IMR-90 (cell line): ENCODE results near the gene LALBA. TPM values are rescaled to one million over a fixed set of nuclear protein-coding genes. Genes with fewer than 3 reads are reported as not detected.

Experiments used
- ATAC-seq: fragments of 200-7000 bp; cut with Tn5 transposase; 2 replicates; pipeline ENCODE4 v1.9.1; 2020; ENCODE audit warnings: low read depth, mild to moderate bottlenecking, moderate library complexity
- BruUV-seq: library from RNA; stranded (reverse); fragments of 400-500 nt; replicated peaks from 2 replicates; lab custom pipeline; 2021; lab: Mats Ljungman, UMichigan
- CTCF ChIA-PET: fragments of 300-600 bp; formaldehyde crosslinking; extraction: SDS; loops from one replicate; lab custom pipeline; 2021; ENCODE audit warnings: antibody characterized with exemption; lab: Yijun Ruan, JAX
- POLR2A ChIA-PET: fragments of 300-600 bp; sonication (Branson Sonifier 250); formaldehyde crosslinking; loops from one replicate; lab custom pipeline; 2022; ENCODE audit warnings: antibody characterized with exemption; ENCODE audit not compliant: unreplicated experiment; lab: Charles Lee
- DNase-seq: peaks from one replicate; pipeline ENCODE4 v3.0.0; 2013
- H2AFZ ChIP-seq: replicated peaks from 2 replicates; pipeline ENCODE3; 2013; ENCODE audit warnings: low read length, mild to moderate bottlenecking; ENCODE audit not compliant: poor library complexity
- H2AK5ac ChIP-seq: 2 replicates; pipeline ENCODE4 v1.6.1; 2013; ENCODE audit warnings: low read depth, low read length, inconsistent platforms
- H2AK9ac ChIP-seq: replicated peaks from 2 replicates; pipeline ENCODE3; 2013; ENCODE audit warnings: mild to moderate bottlenecking, low read depth, low read length, moderate library complexity; ENCODE audit not compliant: poor library complexity
- H2BK120ac ChIP-seq: 2 replicates; pipeline ENCODE4 v1.6.1; 2013; ENCODE audit warnings: low read depth, low read length, inconsistent platforms
- H2BK15ac ChIP-seq: 3 replicates; pipeline ENCODE4 v1.6.1; 2013; ENCODE audit warnings: low read depth, low read length, inconsistent platforms
- H2BK20ac ChIP-seq: 2 replicates; pipeline ENCODE4 v1.6.1; 2013; ENCODE audit warnings: low read depth, mild to moderate bottlenecking, inconsistent platforms, low read length, moderate library complexity
- H2BK5ac ChIP-seq: 2 replicates; pipeline ENCODE4 v1.6.1; 2013; ENCODE audit warnings: mild to moderate bottlenecking, low read depth, low read length, inconsistent platforms; ENCODE audit not compliant: poor library complexity, severe bottlenecking
- H3K14ac ChIP-seq: replicated peaks from 2 replicates; pipeline ENCODE4 v1.6.1; 2013; ENCODE audit warnings: low read depth, low read length, inconsistent platforms
- H3K18ac ChIP-seq: 2 replicates; pipeline ENCODE4 v1.6.1; 2013; ENCODE audit warnings: low read depth, low read length, control low read depth
- H3K23ac ChIP-seq: 2 replicates; pipeline ENCODE4 v1.6.1; 2013; ENCODE audit warnings: low read depth, low read length, inconsistent platforms
- H3K27ac ChIP-seq: 2 replicates; pipeline ENCODE4 v1.5.1; 2013; ENCODE audit warnings: mild to moderate bottlenecking, control low read depth, low read length; ENCODE audit not compliant: insufficient read depth
- H3K27me3 ChIP-seq: 2 replicates; pipeline ENCODE4 v1.6.1; 2013; ENCODE audit warnings: low read length; ENCODE audit not compliant: control insufficient read depth, insufficient read depth
- H3K36me3 ChIP-seq: 2 replicates; pipeline ENCODE4 v1.6.1; 2013; ENCODE audit warnings: low read length, mixed read lengths; ENCODE audit not compliant: control insufficient read depth, insufficient read depth
- H3K4ac ChIP-seq: 2 replicates; pipeline ENCODE4 v1.6.1; 2013; ENCODE audit warnings: low read depth, low read length, inconsistent platforms
- H3K4me1 ChIP-seq: 2 replicates; pipeline ENCODE4 v1.6.1; 2013; ENCODE audit warnings: low read length, mixed read lengths; ENCODE audit not compliant: control insufficient read depth, insufficient read depth
- H3K4me2 ChIP-seq: 2 replicates; pipeline ENCODE4 v1.6.1; 2013; ENCODE audit warnings: low read depth, mild to moderate bottlenecking, control low read depth, low read length, moderate library complexity
- H3K4me3 ChIP-seq: 2 replicates; pipeline ENCODE4 v1.5.1; 2013; ENCODE audit warnings: low read depth, mild to moderate bottlenecking, control low read depth, low read length, moderate library complexity; ENCODE audit not compliant: insufficient read depth
- H3K56ac ChIP-seq: 2 replicates; pipeline ENCODE4 v1.6.1; 2013; ENCODE audit warnings: low read length, inconsistent platforms; ENCODE audit not compliant: insufficient read depth; ENCODE audit errors: extremely low read depth
- H3K79me1 ChIP-seq, 2 experiments: 2 replicates each; pipeline ENCODE4 v1.6.1; 2013; ENCODE audit warnings: low read length in 2 of 2, inconsistent platforms in 1 of 2, low read depth in 1 of 2
- H3K9ac ChIP-seq: 2 replicates; pipeline ENCODE4 v1.6.1; 2013; ENCODE audit warnings: low read depth, low read length, control low read depth
- H3K9me1 ChIP-seq: 2 replicates; pipeline ENCODE4 v1.6.1; 2013; ENCODE audit warnings: low read length, inconsistent platforms; ENCODE audit not compliant: insufficient read depth
- H3K9me3 ChIP-seq: 2 replicates; pipeline ENCODE4 v1.6.1; 2013; ENCODE audit warnings: low read length; ENCODE audit not compliant: control insufficient read depth, insufficient read depth
- H4K20me1 ChIP-seq: 2 replicates; pipeline ENCODE4 v1.6.1; 2013; ENCODE audit warnings: low read length, inconsistent platforms; ENCODE audit not compliant: insufficient read depth
- H4K5ac ChIP-seq: 2 replicates; pipeline ENCODE4 v1.6.1; 2013; ENCODE audit warnings: mild to moderate bottlenecking, low read depth, low read length, control low read depth
- H4K8ac ChIP-seq, 2 experiments: 2 replicates each; pipeline ENCODE4 v1.6.1; 2013; ENCODE audit warnings: low read depth in 2 of 2, low read length in 2 of 2, control low read depth in 1 of 2, inconsistent platforms in 1 of 2
- H4K91ac ChIP-seq: 2 replicates; pipeline ENCODE4 v1.6.1; 2013; ENCODE audit warnings: low read depth, low read length, inconsistent platforms; ENCODE audit not compliant: insufficient read depth
- BHLHE40 ChIP-seq: fragments of 150-350 bp; IDR thresholded peaks from 2 replicates; pipeline ENCODE4 v1.6.1; 2016; ENCODE audit warnings: mild to moderate bottlenecking, low read depth, low read length
- CEBPB ChIP-seq: IDR thresholded peaks from 2 replicates; pipeline ENCODE4 v1.6.1; 2012; ENCODE audit warnings: low read depth, low read length, improper control_type of control experiment
- CHD1 ChIP-seq: IDR thresholded peaks from 2 replicates; pipeline ENCODE4 v1.6.1; 2012; ENCODE audit warnings: low read depth, low read length, improper control_type of control experiment
- CTCF ChIP-seq: conservative IDR thresholded peaks from 2 replicates; pipeline ENCODE4 v1.5.1; 2012; ENCODE audit warnings: mild to moderate bottlenecking, low read depth, low read length, improper control_type of control experiment
- ELK1 ChIP-seq: fragments of 150-350 bp; IDR thresholded peaks from 2 replicates; pipeline ENCODE4 v1.6.1; 2016; ENCODE audit warnings: low read depth, mild to moderate bottlenecking, low read length, moderate library complexity, borderline replicate concordance
- FOS ChIP-seq: fragments of 150-350 bp; IDR thresholded peaks from 2 replicates; pipeline ENCODE4 v1.6.1; 2016; ENCODE audit warnings: low read depth, low read length
- MAFK ChIP-seq: IDR thresholded peaks from 2 replicates; pipeline ENCODE4 v1.6.1; 2012; ENCODE audit warnings: low read depth, low read length, improper control_type of control experiment
- MAZ ChIP-seq: IDR thresholded peaks from 2 replicates; pipeline ENCODE4 v1.6.1; 2012; ENCODE audit warnings: low read depth, mild to moderate bottlenecking, low read length, improper control_type of control experiment, moderate library complexity, borderline replicate concordance
- MXI1 ChIP-seq: IDR thresholded peaks from 2 replicates; pipeline ENCODE4 v1.6.1; 2012; ENCODE audit warnings: low read depth, mild to moderate bottlenecking, low read length, moderate library complexity, borderline replicate concordance
- NFE2L2 ChIP-seq: fragments of 150-350 bp; IDR thresholded peaks from 2 replicates; pipeline ENCODE4 v1.6.1; 2016; ENCODE audit warnings: low read depth, mild to moderate bottlenecking, low read length
- POLR2A ChIP-seq: IDR thresholded peaks from 2 replicates; pipeline ENCODE4 v1.6.1; 2012; ENCODE audit warnings: mild to moderate bottlenecking, low read depth, low read length
- RAD21 ChIP-seq: IDR thresholded peaks from 2 replicates; pipeline ENCODE4 v1.6.1; 2012; ENCODE audit warnings: low read length, improper control_type of control experiment
- RCOR1 ChIP-seq: IDR thresholded peaks from 2 replicates; pipeline ENCODE4 v1.6.1; 2012; ENCODE audit warnings: mild to moderate bottlenecking, low read length, improper control_type of control experiment; ENCODE audit not compliant: insufficient replicate concordance
- RFX5 ChIP-seq: IDR thresholded peaks from 2 replicates; pipeline ENCODE4 v1.8.0; 2012; ENCODE audit warnings: low read depth, mild to moderate bottlenecking, low read length, moderate library complexity
- SMC3 ChIP-seq: fragments of 150-350 bp; IDR thresholded peaks from 2 replicates; pipeline ENCODE4 v1.6.1; 2016; ENCODE audit warnings: low read depth, mild to moderate bottlenecking, antibody characterized with exemption, low read length, moderate library complexity
- WGBS, 2 experiments: methylation state at CpG; one replicate each; pipeline versions ENCODE4 v1.1.5 to v1.1.7; 2013; ENCODE audit warnings: missing lambda C conversion rate in 2 of 2; ENCODE audit not compliant: insufficient read length in 1 of 2; ENCODE audit errors: extremely low coverage in 2 of 2; 5-methylcytosine and 5-hydroxymethylcytosine counted together
- dilution Hi-C: fragments of 300-500 bp; cut with HindIII; formaldehyde crosslinking; loops from one replicate; pipeline ENCODE4 v1.14.3; 2018; ENCODE audit warnings: low sequenced_read_pairs; ENCODE audit not compliant: unreplicated experiment
- in situ Hi-C: fragments of 300-500 bp; cut with MboI; formaldehyde crosslinking; loops from 3 replicates; pipeline ENCODE4 v1.14.3; 2019; ENCODE audit warnings: low sequenced_read_pairs, inconsistent platforms, mixed read lengths
- intact Hi-C: fragments of 100-400 bp; cut with micrococcal nuclease; formaldehyde crosslinking; loops from 2 replicates; pipeline ENCODE4 v1.10.0; 2022
- polyA plus RNA-seq, 3 experiments: library from polyadenylated mRNA; depleted of rRNA; stranded (reverse); fragments of >200 nt; gene quantifications; 2 replicates each; pipeline ENCODE4 v1.2.3, GENCODE V29; 2012; ENCODE audit warnings: low replicate concordance in 1 of 3
- total RNA-seq: library from RNA; depleted of rRNA; stranded (reverse); fragments of >200 nt; gene quantifications from 2 replicates; pipeline ENCODE4 v1.2.3, GENCODE V29; 2012
- TF ChIP-seq, protein P1 (sequence below): fragments of 150-350 bp; IDR thresholded peaks from 2 replicates; pipeline ENCODE4 v1.6.1; 2017; ENCODE audit warnings: mild to moderate bottlenecking, antibody characterized with exemption, low read length, low read depth

The LALBA gene
- total and polyA plus RNA-seq, 2 of the 4 experiments (the other 2 are of a cell fraction) = not detected

GRCh38 chr12:48580831-48581230 lies 11.0 kb upstream of the LALBA start:
- no TSS peak for BruUV-seq
- CTCF ChIA-PET = interaction anchor here (0.7 kb wide), 1 partner anchor 319 kb away, joined by 4 read pairs; no protein-coding TSS in a partner anchor
- no CpG with 5 or more reads among the region's 5 CpGs for WGBS, 2 experiments

More at GRCh38 chr12:48580831-48581230, 11.0 kb upstream of the LALBA start:
- in situ Hi-C loops (no loop called here), dilution Hi-C loops (no loop called here), intact Hi-C loops (no loop called here)
- H3K9me1 ChIP-seq = no peaks in the 10 kb centered on the region
- TF ChIP-seq, protein P1, sequence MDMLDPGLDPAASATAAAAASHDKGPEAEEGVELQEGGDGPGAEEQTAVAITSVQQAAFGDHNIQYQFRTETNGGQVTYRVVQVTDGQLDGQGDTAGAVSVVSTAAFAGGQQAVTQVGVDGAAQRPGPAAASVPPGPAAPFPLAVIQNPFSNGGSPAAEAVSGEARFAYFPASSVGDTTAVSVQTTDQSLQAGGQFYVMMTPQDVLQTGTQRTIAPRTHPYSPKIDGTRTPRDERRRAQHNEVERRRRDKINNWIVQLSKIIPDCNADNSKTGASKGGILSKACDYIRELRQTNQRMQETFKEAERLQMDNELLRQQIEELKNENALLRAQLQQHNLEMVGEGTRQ = no peak
- TF ChIP-seq RFX5 = no peak
- TF ChIP-seq RAD21 = no peak
- TF ChIP-seq MAFK = no peak
- TF ChIP-seq POLR2A = no peak
- no peak for TF ChIP-seq CHD1
- no peak for TF ChIP-seq CTCF
- TF ChIP-seq ELK1 = no peak
- no peak for TF ChIP-seq SMC3
- TF ChIP-seq CEBPB = no peak
- no peak for TF ChIP-seq NFE2L2
- no peak for TF ChIP-seq BHLHE40
- no peak for TF ChIP-seq MAZ
- TF ChIP-seq FOS = no peak
- no peak for TF ChIP-seq MXI1
- no peak for TF ChIP-seq RCOR1
- H3K79me1 ChIP-seq = no peaks in the 10 kb centered on the region
- no peak overlapping the region for H4K8ac ChIP-seq
- H3K4me3 ChIP-seq = no peak overlapping the region
- no peak for ATAC-seq
- no peak overlapping the region for H3K27ac ChIP-seq
- no peak overlapping the region for H3K14ac ChIP-seq
- no peak overlapping the region for H3K4ac ChIP-seq
- no peaks in the 10 kb centered on the region for H3K27me3 ChIP-seq
- no peak overlapping the region for H3K9ac ChIP-seq
- no peak for DNase-seq
- no peak overlapping the region for H2AFZ ChIP-seq
- no peak overlapping the region for H3K18ac ChIP-seq
- no peak overlapping the region for H2BK15ac ChIP-seq
- H2BK120ac ChIP-seq = no peak overlapping the region
- H2AK9ac ChIP-seq = no peak overlapping the region
- no peak overlapping the region for H3K4me2 ChIP-seq
- POLR2A ChIA-PET = no interaction called here
- H2BK20ac ChIP-seq = no peak overlapping the region
- no peaks in the 10 kb centered on the region for H4K20me1 ChIP-seq
- no peak overlapping the region for H2BK5ac ChIP-seq
- no peak overlapping the region for H2AK5ac ChIP-seq
- H3K23ac ChIP-seq = no peak overlapping the region
- no peaks in the 10 kb centered on the region for H3K9me3 ChIP-seq
- H3K4me1 ChIP-seq = no peaks in the 10 kb centered on the region
- no peak overlapping the region for H4K5ac ChIP-seq
- no peak overlapping the region for H4K91ac ChIP-seq
- H3K36me3 ChIP-seq = no peaks in the 10 kb centered on the region
- no peak overlapping the region for H3K56ac ChIP-seq
